Epithelial cell of prostate (primary cell): ENCODE measurements around the gene ANXA6.

ENCODE experiments used
- DNase-seq: peaks from one replicate; pipeline ENCODE4 v3.0.0-alpha.2; 2011; ENCODE audit warnings: low read depth, low spot score
- H3K27ac ChIP-seq: fragments of 450-650 bp; 2 replicates; pipeline ENCODE4 v1.5.1; 2017; ENCODE audit warnings: mild to moderate bottlenecking

Gene ANXA6

DNA sequence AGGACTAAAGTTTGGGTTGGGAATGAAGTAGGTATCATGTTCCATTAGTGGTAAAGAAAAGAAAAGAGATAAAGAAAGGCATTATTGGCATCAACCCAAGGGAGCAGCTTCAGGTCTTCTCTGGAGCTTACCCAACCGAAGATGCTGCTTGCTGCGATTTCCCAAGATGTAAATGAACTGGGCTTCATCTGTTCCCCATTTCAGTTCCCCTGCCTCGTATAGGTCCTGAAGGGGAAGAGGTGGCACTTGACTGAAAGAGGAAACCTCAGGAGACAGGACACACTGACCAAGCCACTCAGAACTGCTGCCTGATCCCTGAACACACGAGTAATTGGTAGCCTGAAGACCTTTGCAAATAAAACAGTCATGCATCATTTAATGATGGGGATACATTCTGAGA, 24.6 kb downstream of the ANXA6 start:
- no peak for DNase-seq

DNA sequence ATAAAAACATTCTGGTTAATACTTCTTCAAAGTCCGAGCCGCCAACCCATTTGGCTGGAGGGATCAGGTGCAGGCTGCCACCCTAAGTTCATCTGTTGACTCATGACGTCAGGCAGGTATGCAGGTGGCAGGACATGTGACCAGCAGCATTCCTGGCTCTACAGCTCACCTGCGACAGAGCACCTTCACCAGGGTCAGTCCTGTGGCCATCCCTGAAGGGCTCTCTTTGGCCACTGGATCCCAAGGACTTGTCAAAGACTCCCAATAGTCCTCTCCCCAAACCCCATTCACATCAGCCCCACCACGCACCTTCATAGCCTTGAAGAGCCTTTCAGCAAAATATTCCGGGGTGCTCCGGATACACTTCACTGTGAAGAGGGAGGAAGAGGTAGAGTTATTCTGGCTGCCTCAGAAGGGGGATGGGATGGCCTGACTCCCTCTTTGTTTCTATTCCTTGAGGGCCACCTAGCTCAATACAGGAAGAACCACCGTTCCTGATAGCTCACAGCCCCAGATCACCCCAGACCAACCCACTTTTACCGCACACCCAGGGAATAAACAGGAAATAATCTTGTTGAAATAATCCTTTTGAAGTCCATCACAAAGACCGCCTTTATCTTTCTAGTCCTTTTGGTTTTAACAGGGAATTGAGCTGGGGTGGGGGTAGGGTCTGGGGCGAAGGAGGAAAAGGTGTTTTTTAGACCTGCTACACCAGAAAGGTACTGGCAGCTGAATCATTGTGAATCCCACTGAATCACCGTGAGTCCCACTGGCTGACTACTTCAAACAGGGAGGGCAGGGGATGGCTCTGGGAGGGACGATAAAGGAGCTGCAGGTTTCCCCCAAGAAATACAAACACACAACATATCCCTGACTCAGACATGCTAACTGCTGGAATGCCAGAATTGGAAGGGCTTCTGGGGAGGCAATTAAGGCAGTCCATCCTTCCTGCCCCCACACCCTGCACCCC, 26.4 kb downstream of the ANXA6 start:
- no peak for DNase-seq
- H3K27ac ChIP-seq = no peak overlapping the region

More for the DNA sequence above, 24.6 kb downstream of the ANXA6 start:
- H3K27ac ChIP-seq = no peak overlapping the region

DNA sequence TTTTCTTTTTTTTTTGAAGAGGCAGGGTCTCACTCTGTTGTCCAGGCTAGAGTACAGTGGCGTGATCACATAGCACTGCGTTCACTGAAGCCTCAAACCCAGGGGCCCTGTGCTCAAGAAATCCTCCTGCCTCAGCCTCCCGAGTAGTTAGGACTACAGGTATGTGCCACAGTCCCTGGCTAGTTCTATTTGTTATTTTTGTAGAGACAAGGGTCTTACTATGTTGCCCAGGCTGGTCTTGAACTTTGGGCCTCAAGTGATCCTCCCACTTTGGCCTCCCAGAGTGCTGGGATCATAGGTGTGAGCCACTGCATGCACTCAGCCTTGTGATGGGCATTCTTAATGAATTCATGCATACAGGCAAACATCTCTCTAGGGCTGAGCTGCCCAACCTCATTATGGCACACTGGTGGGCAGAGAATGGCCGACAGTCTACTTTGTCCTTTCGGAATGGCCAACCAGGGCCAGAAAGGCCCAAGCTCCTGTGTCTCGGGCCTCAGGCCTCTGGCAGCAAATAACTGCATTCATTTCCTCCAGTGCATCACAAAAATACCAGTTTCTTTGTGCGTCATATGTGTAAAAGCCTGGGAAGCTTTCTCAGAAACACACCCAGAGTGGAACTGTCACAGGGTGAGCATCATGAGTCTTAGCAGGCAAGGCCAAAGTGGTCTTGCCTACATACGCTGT, 27.2 kb downstream of the ANXA6 start:
- H3K27ac ChIP-seq = no peak overlapping the region
- no peak for DNase-seq

DNA sequence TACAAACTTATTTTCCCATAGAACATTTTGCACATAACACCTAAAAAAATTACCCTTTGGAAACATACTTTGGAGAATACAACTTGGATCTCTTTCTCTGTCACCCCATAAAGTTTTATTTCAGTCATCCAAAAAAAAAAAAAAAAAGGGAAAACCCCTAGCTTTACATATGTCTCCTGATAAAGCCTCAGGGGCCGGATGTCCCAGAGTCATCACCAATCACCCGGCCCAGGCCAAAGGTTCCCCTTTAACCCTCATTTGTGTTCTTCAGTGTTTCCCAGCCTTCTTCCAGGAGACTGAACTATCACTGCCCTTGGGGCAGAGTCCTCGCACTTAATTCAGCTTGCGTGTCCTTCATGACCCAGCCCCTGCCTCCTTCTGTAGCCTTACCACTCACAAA, 28.8 kb downstream of the ANXA6 start:
- DNase-seq = no peak
- H3K27ac ChIP-seq = no peak overlapping the region

DNA sequence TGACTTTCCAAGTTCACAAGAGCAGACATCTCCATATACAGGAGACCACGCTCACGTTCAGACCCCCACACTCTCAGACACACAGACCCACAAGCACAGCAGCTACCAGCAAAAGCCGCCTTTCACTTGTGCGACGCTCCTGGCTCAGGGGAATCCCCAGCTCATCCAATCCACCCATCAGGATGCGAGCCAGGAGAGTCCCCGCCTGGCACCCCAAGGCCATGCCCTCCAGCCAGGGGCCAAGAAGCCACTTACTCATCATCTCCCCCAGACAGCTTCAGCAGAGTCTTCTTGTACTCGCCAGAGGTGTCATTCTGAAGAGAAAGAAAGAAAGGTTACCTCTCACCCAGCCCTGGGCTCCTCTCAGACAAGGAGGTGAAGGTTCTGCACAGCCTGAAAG, 29.7 kb downstream of the ANXA6 start:
- H3K27ac ChIP-seq = no peak overlapping the region
- no peak for DNase-seq

DNA sequence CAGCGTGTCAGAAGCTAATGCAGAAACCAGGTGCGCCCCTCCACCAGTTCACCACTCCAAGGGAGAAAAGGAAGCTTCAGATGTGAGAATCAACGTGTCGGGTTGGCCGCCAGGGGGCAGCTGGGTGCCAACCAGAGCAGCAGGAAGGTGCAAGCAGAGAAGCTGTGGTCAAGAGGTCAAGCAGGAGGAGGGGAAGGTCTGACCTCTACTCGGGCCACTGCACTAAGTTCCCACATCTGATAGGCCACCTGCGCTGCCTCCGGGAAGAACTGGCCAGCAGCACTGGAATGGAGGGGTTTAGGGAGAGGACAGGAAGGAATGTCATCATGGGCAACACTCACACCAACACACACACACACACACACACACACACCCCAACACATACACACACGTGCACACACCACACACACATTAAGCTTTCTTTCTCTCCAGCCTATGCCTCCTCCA, 31.4 kb downstream of the ANXA6 start:
- no peak for DNase-seq
- no peak overlapping the region for H3K27ac ChIP-seq

DNA sequence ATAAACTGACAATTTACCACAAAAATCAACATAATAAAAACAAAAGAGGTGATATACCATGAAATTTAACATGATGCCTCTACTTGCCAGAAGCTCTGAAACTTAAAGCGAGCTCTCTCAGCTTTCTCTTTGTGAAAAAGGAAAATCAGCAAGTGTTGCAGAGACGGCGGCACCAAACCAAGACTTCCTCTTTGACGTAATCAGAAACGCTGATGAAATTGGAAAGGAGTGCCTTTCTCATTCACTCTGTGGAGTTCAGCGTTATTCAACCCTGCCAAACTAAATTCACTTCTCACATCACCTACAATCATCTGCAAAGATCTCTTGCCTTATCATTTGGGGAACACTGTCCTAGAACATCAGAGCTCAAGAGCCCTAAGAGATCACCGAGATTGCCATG, 32.2 kb downstream of the ANXA6 start:
- DNase-seq = no peak
- no peak overlapping the region for H3K27ac ChIP-seq

DNA sequence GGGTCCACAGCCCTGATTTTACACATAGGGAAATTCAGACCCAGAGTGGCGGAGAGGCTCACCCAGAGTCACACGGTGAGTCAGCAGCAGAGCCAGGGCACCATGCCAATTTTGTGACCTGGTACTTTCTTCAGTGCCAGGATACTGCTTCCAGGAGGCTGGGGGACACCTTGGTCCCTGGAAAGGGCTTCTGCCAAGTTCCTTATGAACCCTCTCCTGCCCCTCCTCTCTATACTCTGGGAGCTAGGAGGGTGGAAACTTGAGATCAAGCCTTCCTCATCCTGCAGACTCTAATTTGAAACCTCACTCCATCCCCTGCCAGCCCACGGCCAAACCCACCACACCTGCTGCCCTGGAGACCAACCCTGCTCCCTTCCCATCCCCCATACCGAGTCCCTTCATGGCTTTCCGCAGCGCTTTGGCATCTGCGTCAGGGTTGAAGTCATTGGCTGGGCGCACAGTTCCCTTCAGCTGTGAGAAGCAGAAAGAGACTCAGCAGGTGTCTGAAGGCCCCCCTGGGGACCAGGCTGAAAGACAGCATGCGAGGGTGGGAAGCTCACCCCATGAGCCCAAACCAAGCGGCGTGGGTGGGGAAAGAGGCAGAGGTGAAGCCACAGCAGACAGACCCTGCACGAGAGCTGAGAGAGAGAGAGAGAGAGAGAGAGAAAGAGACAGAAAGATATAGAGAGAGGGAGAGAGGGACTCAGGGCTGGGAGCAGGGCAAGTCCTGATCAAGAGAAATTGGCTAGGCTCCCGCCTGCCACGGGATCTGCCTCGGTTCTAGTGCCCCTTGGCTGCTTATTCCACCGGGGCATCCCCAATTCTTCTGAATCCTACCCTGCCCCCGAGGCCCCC, 33.5 kb downstream of the ANXA6 start:
- DNase-seq = no peak
- H3K27ac ChIP-seq = no peak overlapping the region

DNA sequence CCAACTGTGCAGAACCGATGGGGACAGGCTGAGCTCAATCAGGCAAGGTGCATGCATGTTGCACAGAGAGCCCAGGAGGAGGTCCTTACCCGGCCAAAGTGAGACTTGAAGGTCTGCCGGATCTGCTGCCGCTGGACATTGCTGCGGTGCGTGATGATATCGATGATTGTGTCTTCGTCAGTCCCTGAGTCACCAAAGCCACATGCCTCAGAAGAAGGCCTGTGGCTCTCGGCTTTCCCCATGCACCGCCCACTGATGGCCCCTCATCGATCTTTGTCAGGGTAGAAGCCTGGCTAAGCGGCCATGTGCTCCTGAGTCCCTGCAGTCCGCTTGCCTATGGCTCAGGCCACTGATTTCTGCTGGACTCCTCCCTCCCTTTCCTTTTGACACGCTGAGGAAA, 34.8 kb downstream of the ANXA6 start:
- DNase-seq = no peak
- no peak overlapping the region for H3K27ac ChIP-seq

DNA sequence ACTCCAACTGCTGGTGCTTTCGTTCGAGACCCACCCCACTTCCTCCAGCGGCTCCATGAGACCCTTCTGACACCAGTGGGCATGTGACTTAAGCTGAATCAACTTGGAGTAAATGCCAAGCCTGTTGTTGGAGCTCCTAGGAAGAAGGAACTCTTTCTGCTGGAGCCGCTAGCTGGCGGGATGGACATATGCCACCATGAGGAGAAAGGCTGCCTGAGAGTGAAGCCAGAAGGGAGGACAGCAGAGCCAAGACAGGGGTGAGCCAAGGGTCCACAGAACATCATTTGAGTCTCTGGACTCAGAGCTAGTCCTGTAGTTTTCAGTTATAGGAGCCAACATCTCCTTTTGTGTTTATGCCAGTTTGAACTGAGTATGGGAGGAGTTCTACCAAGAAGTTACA, 35.9 kb downstream of the ANXA6 start:
- H3K27ac ChIP-seq = no peak overlapping the region
- no peak for DNase-seq

DNA sequence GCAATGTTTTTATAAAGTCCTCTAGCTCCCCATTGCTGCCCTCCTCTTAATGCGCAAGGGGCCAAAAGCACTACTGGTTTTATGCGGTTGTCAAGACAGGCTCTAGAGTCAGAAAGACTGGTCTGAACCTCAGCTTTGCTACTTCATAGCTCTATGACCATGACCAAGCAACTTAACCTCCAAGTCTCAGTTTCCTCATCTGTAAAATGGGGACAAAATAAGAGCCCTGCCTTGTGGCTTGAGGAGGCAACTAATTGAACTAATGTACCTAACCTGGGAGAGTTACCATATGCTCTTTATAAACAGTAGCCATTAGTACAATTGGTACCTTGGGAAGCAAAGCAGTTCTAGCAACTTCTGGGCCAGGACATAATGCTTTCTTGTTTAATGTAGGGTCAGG, 36.5 kb downstream of the ANXA6 start:
- no peak overlapping the region for H3K27ac ChIP-seq
- DNase-seq = no peak

DNA sequence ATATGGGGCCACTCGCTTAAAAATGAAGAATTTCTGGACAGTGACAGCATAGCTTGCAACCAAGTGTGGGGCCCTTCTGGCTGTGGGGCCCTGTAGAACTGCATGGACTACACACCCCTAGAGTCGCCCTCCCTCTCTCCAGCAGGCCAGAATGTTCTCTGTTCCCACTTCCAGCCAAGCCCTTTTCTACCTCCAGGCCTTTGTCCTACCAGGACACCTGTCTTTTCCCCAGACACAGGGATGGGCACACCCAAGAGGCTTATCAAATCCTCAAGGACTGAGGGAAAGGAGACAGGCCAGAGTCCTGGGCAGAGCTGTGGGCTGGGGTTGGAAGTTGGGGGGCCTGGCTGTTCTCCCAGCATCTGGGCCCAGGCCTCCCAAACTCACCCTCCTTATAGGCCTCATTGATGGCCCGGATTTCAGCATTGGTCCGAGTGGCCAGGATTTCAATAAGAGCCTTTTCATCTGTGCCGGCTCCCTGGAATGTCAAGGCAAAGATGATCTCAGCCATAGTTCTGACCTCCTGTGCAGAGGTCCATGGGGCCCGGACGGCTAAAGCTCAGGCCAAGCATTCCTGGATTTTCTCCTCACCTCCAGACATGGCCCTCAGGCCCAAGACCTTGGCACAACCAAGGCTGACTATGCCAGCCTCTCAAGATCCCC, 38.5 kb downstream of the ANXA6 start:
- no peak overlapping the region for H3K27ac ChIP-seq
- no peak for DNase-seq

DNA sequence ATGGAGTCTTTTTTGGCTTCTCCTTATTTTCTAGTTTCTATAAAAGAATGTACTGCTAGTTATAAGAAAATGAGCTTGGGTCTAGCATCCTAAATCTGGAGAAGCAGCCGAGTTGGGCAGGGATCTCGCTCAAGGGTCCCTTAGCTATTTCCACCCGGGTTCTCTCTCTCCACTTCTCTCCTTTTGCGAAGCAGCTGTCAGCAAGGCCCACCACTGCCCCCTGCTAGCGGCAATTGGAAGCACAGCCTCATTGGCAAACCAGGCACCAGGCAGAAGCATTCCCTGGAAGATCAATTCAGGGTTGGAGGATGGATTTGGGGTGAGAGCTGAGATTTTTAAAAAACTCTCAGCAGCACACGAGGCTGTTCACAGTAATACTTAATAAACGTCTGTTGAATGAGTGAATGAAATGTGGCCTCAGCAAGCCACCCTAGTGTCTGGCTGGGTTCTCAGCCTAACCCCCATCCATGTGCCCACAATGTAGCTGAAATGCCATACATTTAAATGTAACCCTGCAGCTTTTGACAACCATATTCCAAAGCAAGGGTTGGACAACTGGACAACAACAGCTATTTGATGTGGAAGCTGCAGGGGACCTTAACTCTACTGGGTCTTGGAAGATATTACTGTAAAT, 42.2 kb downstream of the ANXA6 start:
- no peak for DNase-seq
- H3K27ac ChIP-seq = no peak overlapping the region

DNA sequence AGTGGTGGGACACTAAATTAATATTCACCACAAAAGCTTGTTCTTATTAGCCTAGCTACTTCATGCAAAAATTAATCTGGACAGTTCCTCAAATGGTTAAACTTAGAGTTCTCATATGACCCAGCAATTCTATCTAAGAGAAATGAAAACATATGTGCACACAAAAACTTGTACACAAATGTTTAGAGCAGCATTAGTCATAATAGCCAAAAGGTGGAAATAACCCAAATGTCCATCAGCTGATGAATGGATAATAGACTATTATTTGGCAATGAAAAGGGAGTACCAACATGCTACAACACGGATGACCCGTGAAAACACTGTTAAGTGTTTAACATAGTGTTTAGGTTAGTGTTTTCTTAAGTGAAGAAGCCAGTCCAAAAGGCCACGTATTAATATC, 43.9 kb downstream of the ANXA6 start:
- no peak overlapping the region for H3K27ac ChIP-seq
- DNase-seq = no peak

DNA sequence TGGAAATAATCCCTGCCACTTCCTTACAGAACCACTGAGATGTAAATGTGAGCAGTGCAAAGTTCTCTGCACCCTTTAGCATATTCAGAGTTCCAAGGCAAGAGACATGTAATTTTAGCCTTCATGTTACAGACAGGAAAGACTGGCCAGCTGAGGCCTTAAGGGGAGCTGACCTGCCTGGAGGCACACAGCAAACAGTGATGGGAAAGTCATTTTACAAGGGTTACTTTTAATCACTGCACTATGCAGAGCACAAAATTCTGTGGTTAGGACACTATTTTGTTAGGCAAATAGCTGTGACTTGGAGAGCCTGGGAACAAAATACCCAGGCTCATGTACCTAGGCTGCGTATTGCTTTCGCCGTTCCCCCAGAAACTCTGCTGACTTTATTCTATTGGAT, 46.6 kb downstream of the ANXA6 start:
- no peak for DNase-seq
- no peak overlapping the region for H3K27ac ChIP-seq

DNA sequence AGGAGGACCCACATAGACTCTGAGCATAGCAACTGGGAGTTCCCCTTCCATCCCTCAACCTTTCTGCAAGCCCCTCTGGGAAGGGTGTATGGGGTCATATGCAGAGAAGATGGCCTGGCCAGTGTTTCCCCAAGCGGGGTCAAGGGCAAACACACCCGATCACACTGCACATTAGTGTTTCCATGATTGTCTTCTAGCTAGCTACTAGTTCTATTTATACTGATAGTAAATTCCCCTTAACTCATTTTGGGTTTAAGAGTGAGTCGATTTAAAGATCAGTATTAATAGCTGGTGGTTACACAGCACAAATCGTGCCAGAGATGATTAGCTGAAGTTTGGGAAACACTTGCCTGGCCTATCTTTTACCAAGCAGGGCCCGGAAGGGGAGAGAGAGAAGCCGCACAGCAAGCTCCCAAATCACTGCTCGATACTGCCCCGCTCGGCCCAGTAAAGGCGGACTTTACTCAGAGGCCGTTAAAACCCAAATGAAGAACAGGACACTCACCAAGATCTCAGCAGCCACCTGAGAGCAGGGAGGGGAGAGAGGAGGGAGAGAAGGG, 47.4 kb downstream of the ANXA6 start:
- no peak for DNase-seq
- H3K27ac ChIP-seq = no peak overlapping the region

DNA sequence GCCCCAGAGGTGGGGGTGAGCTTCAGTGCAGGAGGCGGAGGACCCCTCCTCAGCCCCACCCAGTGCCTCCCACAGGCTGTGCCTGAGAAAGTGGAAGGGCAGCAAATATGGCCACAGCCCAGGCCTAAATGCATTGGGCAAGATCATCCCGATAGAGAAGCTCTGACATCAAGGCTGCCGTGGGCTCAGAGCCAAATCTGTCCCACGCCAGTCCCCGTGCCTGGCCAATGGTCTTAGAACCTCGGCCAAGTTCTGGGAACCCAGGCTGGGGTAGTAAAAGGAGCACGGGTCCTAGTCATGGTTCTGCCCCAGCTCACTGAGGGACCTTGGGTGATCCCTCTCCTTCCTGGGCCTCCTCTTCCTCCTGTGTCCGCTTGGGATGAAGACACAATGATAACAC, 49.0 kb downstream of the ANXA6 start:
- no peak overlapping the region for H3K27ac ChIP-seq
- no peak for DNase-seq

DNA sequence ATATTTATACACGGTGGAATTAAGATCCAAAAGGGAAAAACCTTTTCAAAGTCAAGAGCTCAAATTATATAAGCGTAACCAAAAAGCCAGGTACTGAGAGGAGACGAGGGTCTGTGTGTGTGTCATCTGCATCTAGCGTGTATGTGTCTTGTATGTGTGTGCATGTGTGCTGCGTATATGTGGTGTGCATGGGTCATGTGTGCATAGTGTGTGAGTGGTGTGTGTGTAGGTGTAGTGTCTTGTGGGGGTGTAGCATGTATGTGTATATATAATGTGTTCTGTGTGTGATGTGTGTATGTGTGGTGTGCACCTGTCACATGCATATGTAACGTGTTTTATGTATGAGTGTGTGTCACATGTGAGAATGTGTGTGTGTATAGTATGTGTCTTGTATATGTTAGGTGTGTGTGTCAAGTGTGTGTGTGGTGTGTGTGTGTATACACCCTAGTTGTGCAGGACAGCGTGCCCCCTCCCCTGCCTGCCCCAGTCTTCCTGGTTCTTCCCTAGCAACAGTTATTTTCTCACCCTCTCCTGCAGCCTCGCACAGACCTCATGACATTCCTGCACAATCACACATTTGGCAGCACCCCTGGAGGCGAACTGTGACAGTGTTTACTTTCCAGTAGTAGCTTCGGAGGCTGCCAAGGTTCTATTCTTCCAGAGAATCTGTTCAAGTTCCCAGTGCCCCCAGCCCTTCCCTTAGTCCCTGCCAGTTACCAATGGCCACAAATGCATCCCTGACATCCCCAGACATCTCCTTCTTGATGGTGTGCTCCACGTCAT, 49.6 kb downstream of the ANXA6 start:
- no peak overlapping the region for H3K27ac ChIP-seq
- no peak for DNase-seq

DNA sequence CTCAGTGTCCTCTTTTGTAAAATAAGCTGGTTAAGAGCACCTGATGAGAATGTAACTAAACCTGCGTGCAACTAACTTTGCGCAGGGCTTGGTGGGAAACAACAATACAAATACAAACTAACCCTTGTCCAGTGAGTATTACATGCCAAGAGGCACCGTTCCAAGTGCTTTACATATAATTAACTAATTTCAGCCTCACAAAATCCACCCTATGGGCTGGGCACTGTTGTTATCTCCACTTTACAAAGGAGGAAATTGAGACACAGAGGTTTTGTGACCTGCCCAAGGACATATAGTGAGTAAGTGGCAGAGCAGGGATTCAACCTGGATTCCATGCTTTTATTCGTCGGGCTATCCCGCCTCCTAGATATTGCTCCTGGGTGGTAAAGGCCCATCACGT, 50.5 kb downstream of the ANXA6 start:
- DNase-seq = no peak
- H3K27ac ChIP-seq = no peak overlapping the region
